ENCODE results near the gene GARNL3. TPM values are rescaled to one million over a fixed set of nuclear protein-coding genes. Genes with fewer than 3 reads are reported as not detected.

The GARNL3 gene
- total RNA-seq, 4 donors from 2014 or later, result 9.3 to 20.9 (median 14.7) TPM

- TF ChIP-seq, protein P1, sequence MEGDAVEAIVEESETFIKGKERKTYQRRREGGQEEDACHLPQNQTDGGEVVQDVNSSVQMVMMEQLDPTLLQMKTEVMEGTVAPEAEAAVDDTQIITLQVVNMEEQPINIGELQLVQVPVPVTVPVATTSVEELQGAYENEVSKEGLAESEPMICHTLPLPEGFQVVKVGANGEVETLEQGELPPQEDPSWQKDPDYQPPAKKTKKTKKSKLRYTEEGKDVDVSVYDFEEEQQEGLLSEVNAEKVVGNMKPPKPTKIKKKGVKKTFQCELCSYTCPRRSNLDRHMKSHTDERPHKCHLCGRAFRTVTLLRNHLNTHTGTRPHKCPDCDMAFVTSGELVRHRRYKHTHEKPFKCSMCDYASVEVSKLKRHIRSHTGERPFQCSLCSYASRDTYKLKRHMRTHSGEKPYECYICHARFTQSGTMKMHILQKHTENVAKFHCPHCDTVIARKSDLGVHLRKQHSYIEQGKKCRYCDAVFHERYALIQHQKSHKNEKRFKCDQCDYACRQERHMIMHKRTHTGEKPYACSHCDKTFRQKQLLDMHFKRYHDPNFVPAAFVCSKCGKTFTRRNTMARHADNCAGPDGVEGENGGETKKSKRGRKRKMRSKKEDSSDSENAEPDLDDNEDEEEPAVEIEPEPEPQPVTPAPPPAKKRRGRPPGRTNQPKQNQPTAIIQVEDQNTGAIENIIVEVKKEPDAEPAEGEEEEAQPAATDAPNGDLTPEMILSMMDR (IDR thresholded peaks at IDR 0.05; ENCODE audit: low read depth), result no peak
These were observed 98.3 kb downstream of the GARNL3 start for GRCh38 chr9:127362829-127363228.

- TF ChIP-seq, protein P1 (IDR thresholded peaks at IDR 0.05; ENCODE audit: low read depth), result no peak
These were observed 100.9 kb downstream of the GARNL3 start for GRCh38 chr9:127365461-127365860.

GRCh38 chr9:127366594-127366993, 102.0 kb downstream of the GARNL3 start:
- TF ChIP-seq, protein P1 (IDR thresholded peaks at IDR 0.05; ENCODE audit: low read depth), result no peak

DNA sequence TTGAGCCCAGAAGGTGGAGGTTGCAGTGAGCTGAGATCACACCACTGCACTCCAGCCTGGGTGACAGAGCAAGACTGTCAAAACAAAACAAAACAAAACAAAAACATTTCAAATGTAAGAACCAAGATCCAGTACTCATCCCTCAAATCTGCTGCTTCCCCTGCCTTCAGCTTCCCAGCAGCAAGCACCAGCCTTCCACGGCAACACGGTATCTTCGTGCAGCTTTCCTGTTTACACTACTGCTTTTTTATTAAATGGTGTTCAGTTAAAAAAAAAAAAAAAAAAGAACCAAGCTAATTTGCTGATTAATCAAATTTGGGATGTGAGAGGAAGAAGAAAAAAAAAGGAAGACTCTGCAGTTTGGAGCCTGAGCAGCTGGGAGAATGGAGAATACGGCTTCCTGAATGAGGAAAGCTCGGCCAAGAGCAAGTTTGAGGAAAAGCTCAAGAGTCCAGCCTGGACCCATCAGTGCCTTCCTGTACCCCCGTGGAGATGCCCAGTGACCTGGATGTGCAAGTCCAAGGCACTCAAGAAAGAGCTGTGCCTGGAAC, 104.4 kb downstream of the GARNL3 start:
- TF ChIP-seq, protein P1 (IDR thresholded peaks at IDR 0.05; ENCODE audit: low read depth), result no peak

DNA sequence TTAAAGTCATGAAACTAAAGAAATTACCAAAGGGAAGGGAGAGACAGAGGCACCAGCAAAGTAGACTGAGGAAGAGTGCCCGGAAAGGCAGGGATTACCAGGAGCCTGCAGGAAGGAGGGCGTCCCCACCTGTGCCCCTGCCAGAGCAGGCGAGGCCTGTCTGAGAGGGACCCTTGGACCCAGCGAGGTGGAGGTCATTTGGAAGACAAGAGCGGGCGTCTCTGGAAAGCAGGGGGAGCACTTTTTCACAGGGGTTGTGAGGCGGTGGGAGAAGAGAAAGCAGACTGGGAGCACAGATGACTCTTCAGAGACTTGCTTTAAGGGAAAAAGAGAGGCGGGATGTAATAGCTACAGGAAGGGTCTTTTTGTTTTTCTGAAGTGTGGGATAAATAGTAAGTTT, 104.9 kb downstream of the GARNL3 start:
- TF ChIP-seq, protein P1 (IDR thresholded peaks at IDR 0.05; ENCODE audit: low read depth), result no peak

DNA sequence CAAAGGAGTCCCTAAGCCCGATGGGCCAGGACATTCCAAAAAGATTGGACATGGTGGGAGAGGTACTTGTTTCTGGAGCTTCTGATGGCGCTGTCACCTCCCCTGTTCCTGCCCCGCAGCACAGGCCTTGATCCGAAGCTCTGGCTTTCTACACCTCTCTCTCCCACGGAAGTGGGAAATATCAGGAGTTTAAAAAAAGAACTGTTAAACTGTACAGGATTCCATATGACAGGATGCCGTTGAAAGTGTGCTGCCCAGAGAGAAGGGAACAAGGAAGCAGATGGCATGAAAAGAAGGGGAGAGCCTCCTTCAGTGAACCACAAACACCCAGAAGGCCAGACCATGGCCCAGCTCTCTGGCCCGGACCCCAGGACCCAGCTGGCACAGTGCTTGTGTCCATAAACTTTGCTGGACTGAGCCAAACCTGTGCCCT, 105.6 kb downstream of the GARNL3 start:
- TF ChIP-seq, protein P1 (IDR thresholded peaks at IDR 0.05; ENCODE audit: low read depth), result no peak

DNA sequence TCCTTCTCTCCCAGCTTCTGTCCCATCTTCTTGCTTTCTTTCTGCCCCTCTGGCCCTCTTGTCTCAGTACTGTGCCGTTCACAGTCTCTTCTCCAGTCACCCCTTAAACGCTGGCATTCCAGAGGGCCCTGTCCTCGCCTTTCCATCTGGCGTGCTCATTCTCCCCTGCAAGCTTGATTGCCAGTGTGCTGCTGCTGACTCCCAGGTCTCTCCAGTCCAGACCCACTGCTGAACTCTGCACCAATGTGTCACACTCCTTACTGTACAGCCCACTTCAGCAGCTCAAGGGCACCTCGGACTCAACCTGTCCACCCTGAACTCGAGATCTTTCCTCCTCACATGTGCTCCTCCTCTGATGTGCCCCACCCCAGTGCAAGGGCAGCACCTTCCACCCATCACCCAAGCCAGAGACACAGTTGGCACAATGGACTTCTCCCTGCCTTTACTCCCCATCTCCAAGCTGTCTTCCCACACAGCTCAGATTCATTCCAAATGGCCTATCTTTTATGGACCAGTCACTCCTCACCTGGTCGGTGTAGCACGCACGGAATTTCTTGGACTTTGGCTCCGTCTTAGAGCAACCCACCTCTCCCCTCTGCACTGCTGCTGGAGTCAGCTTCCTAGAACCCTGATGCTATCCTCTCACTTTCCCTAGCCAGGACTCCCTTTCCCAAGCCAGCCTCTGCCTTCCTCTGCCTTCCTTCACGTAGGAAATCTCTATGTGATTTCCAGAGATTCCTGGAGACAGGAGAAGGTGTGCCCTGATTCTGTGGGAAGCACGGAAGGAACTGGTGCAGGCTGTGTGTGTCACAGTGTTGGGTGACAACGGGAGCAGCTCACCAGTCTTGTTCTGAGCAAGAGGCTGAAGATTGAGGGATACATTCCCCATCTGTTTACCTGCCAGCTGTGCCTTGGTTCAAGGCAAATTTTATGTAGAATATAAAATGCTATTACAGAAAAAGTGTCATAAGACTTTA, 106.4 kb downstream of the GARNL3 start:
- TF ChIP-seq, protein P1 (IDR thresholded peaks at IDR 0.05; ENCODE audit: low read depth), result no peak
